K562 (cell line): ENCODE data around the gene HPRT1. TPM values are rescaled to one million over a fixed set of nuclear protein-coding genes. Genes with fewer than 3 reads are reported as not detected.

Experiments used
- CBX2 ChIP-seq: fragments of 200-600 bp; sonication (generic); IDR thresholded peaks from one replicate; pipeline ENCODE4 v1.6.1; 2012; ENCODE audit warnings: mild to moderate bottlenecking, low read length, inconsistent platforms; ENCODE audit not compliant: insufficient read depth, poor library complexity, severe bottlenecking
- CCNT2 ChIP-seq: IDR thresholded peaks from 2 replicates; pipeline ENCODE4 v1.6.1; 2011; ENCODE audit warnings: borderline replicate concordance, low read depth, mild to moderate bottlenecking, moderate library complexity, mixed read lengths, low read length; ENCODE audit not compliant: insufficient read length; ENCODE audit errors: extremely low read depth
- JUN ChIP-seq, 2 experiments: sonication (generic) in 1 of 2; formaldehyde crosslinking in 1 of 2; IDR thresholded peaks; 2 replicates each; pipeline versions ENCODE4 v1.6.1 to v1.8.0; 2012 to 2022; ENCODE audit warnings: borderline replicate concordance in 2 of 2, mild to moderate bottlenecking in 2 of 2, improper control_type of control experiment in 1 of 2, low read depth in 1 of 2, low read length in 1 of 2, missing genetic modification reagents in 1 of 2
- POLR2B ChIP-seq: fragments of 450-650 bp; IDR thresholded peaks from 2 replicates; pipeline ENCODE4 v1.6.1; 2018; ENCODE audit warnings: low read depth; ENCODE audit not compliant: partially characterized antibody
- PTRF ChIP-seq: fragments of 450-650 bp; IDR thresholded peaks from 2 replicates; pipeline ENCODE4 v1.6.1; 2016; ENCODE audit warnings: mild to moderate bottlenecking, missing genetic modification characterization, missing compliant biosample characterization
- PYGO2 ChIP-seq: fragments of 450-650 bp; IDR thresholded peaks from 2 replicates; pipeline ENCODE4 v1.6.1; 2016; ENCODE audit warnings: mild to moderate bottlenecking, missing genetic modification characterization, moderate library complexity, missing compliant biosample characterization
- RBM39 ChIP-seq: fragments of 200-400 bp; formaldehyde crosslinking; optimal IDR thresholded peaks from 2 replicates; pipeline ENCODE3; 2018; ENCODE audit warnings: low read depth, low read length
- TRIM24 ChIP-seq, 2 experiments: fragments of 450-650 bp; IDR thresholded peaks; 2 replicates each; pipeline ENCODE4 v1.6.1; 2016
- ZFX ChIP-seq: sonication (generic); formaldehyde crosslinking; IDR thresholded peaks from 2 replicates; pipeline ENCODE4 v1.8.0; 2022; ENCODE audit warnings: mild to moderate bottlenecking, missing genetic modification reagents, moderate library complexity
- polyA plus RNA-seq, 8 experiments: library from polyadenylated mRNA; depleted of rRNA in 4 of 8; stranded (reverse) in 5 of 8; unstranded in 3 of 8; fragments of >200 nt; fragmentation: Nextera tagmentation in 2 of 8; fragmentation: Illumina TruSeq in 1 of 8; extraction: Ambion mirVana in 2 of 8; extraction: Trizol in 1 of 8; gene quantifications; 2 replicates each; pipeline versions ENCODE4 v1.2.1 to v1.2.3, GENCODE V29; 2011 to 2014; ENCODE audit warnings: inconsistent platforms in 1 of 8, missing spikeins in 1 of 8
- total RNA-seq, 7 experiments: library from RNA; depleted of rRNA in 6 of 7; stranded (reverse); fragments of >200 nt in 6 of 7; fragmentation: Illumina TruSeq in 2 of 7; extraction: Trizol in 2 of 7; gene quantifications; 2 replicates each; pipeline versions ENCODE4 v1.2.1 to v1.2.3, GENCODE V29; 2011 to 2021; ENCODE audit warnings: low replicate concordance in 1 of 7
- TF ChIP-seq, protein P1 (sequence below): sonication (generic); formaldehyde crosslinking; IDR thresholded peaks from 2 replicates; pipeline ENCODE4 v1.8.0; 2023; ENCODE audit warnings: mild to moderate bottlenecking, missing genetic modification reagents
- TF ChIP-seq, protein P2 (sequence below): fragments of 250-450 bp; sonication (Bioruptor Pico); IDR thresholded peaks from 2 replicates; pipeline ENCODE4 v1.4.0; 2020; ENCODE audit warnings: mild to moderate bottlenecking
- TF ChIP-seq, protein P3 (sequence below): sonication (generic); formaldehyde crosslinking; IDR thresholded peaks from 2 replicates; pipeline ENCODE4 v1.8.0; 2022; ENCODE audit warnings: missing genetic modification reagents, mild to moderate bottlenecking, borderline replicate concordance

The HPRT1 gene
- total and polyA plus RNA-seq, 9 of the 15 experiments (the other 6 are each of a cell fraction or from before 2014, with no cell fraction given), result 24.4 to 158 (median 104) TPM

DNA sequence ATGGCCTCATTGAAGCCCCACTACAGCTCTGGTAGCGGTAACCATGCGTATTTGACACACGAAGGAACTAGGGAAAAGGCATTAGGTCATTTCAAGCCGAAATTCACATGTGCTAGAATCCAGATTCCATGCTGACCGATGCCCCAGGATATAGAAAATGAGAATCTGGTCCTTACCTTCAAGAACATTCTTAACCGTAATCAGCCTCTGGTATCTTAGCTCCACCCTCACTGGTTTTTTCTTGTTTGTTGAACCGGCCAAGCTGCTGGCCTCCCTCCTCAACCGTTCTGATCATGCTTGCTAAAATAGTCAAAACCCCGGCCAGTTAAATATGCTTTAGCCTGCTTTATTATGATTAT is 876 bp downstream of the HPRT1 start (continued):
- TF ChIP-seq, protein P1, sequence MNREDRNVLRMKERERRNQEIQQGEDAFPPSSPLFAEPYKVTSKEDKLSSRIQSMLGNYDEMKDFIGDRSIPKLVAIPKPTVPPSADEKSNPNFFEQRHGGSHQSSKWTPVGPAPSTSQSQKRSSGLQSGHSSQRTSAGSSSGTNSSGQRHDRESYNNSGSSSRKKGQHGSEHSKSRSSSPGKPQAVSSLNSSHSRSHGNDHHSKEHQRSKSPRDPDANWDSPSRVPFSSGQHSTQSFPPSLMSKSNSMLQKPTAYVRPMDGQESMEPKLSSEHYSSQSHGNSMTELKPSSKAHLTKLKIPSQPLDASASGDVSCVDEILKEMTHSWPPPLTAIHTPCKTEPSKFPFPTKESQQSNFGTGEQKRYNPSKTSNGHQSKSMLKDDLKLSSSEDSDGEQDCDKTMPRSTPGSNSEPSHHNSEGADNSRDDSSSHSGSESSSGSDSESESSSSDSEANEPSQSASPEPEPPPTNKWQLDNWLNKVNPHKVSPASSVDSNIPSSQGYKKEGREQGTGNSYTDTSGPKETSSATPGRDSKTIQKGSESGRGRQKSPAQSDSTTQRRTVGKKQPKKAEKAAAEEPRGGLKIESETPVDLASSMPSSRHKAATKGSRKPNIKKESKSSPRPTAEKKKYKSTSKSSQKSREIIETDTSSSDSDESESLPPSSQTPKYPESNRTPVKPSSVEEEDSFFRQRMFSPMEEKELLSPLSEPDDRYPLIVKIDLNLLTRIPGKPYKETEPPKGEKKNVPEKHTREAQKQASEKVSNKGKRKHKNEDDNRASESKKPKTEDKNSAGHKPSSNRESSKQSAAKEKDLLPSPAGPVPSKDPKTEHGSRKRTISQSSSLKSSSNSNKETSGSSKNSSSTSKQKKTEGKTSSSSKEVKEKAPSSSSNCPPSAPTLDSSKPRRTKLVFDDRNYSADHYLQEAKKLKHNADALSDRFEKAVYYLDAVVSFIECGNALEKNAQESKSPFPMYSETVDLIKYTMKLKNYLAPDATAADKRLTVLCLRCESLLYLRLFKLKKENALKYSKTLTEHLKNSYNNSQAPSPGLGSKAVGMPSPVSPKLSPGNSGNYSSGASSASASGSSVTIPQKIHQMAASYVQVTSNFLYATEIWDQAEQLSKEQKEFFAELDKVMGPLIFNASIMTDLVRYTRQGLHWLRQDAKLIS (CRISPR knock-in tag), result no peak
- TF ChIP-seq, protein P2, sequence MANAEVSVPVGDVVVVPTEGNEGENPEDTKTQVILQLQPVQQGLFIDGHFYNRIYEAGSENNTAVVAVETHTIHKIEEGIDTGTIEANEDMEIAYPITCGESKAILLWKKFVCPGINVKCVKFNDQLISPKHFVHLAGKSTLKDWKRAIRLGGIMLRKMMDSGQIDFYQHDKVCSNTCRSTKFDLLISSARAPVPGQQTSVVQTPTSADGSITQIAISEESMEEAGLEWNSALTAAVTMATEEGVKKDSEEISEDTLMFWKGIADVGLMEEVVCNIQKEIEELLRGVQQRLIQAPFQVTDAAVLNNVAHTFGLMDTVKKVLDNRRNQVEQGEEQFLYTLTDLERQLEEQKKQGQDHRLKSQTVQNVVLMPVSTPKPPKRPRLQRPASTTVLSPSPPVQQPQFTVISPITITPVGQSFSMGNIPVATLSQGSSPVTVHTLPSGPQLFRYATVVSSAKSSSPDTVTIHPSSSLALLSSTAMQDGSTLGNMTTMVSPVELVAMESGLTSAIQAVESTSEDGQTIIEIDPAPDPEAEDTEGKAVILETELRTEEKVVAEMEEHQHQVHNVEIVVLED (CRISPR knock-in tag), result no peak
- TF ChIP-seq CCNT2 (no peak), PTRF (tag) (no peak), POLR2B (no peak), TRIM24 (IDR thresholded peaks at IDR 0.05) (no peak), CBX2 (no peak), JUN (IDR thresholded peaks at IDR 0.05; ENCODE audit: borderline replicate concordance, low read depth, low read length) (no peak), JUN (CRISPR knock-in tag; IDR thresholded peaks at IDR 0.05; ENCODE audit: borderline replicate concordance) (no peak), ZFX (CRISPR knock-in tag) (no peak), PYGO2 (tag) (no peak), RBM39 (no peak)
- TF ChIP-seq, protein P3, sequence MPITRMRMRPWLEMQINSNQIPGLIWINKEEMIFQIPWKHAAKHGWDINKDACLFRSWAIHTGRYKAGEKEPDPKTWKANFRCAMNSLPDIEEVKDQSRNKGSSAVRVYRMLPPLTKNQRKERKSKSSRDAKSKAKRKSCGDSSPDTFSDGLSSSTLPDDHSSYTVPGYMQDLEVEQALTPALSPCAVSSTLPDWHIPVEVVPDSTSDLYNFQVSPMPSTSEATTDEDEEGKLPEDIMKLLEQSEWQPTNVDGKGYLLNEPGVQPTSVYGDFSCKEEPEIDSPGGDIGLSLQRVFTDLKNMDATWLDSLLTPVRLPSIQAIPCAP (CRISPR knock-in tag), result no peak
